Ascending aorta (tissue), 2 donors: ENCODE data around the gene MEG3. TPM values are rescaled to one million over a fixed set of nuclear protein-coding genes. Genes with fewer than 3 reads are reported as not detected.

Experiments
- DNase-seq, 2 donors: peaks; one replicate each; pipeline ENCODE4 v3.0.0-alpha.2; 2019; ENCODE audit warnings: low spot score in 2 of 2
- H3K27ac ChIP-seq, 2 donors: fragments of 200-600 bp; sonication (generic); one replicate each; pipeline ENCODE4 v1.5.1; 2016 to 2017; ENCODE audit warnings: mild to moderate bottlenecking in 1 of 2
- H3K27me3 ChIP-seq: fragments of 200-600 bp; sonication (generic); one replicate; pipeline ENCODE4 v1.5.1; 2017
- H3K36me3 ChIP-seq, 2 donors: fragments of 200-600 bp; sonication (generic); one replicate each; pipeline ENCODE4 v1.5.1; 2016
- H3K4me1 ChIP-seq, 2 donors: fragments of 200-600 bp; sonication (generic); one replicate each; pipeline ENCODE4 v1.5.1; 2016 to 2017; ENCODE audit warnings: mild to moderate bottlenecking in 1 of 2
- H3K4me3 ChIP-seq, 2 donors: fragments of 200-600 bp; sonication (generic); one replicate each; pipeline ENCODE4 v1.5.1; 2016 to 2017; ENCODE audit warnings: mild to moderate bottlenecking in 1 of 2
- H3K9me3 ChIP-seq, 2 donors: fragments of 200-600 bp; sonication (generic); one replicate each; pipeline ENCODE4 v1.5.1; 2016
- intact Hi-C: fragments of 100-400 bp; cut with DNase I; formaldehyde crosslinking; loops from one replicate; pipeline ENCODE4 v1.15.1; 2023
- total RNA-seq: library from RNA; depleted of rRNA; stranded (reverse); fragments of >200 nt; gene quantifications from one replicate; pipeline ENCODE4 v1.1.0, GENCODE V29; 2016
- TF ChIP-seq, protein P1 (sequence below), 3 experiments: fragments of 200-600 bp in 2 of 3; fragments of 450-650 bp in 1 of 3; sonication (generic) in 2 of 3; IDR thresholded peaks; one replicate each; pipeline ENCODE4 v1.5.1; 2016 to 2019; ENCODE audit warnings: antibody characterized with exemption in 3 of 3, mild to moderate bottlenecking in 1 of 3, moderate library complexity in 1 of 3

The MEG3 gene
- total RNA-seq, 1 donor from 2014 or later: 105 TPM

GRCh38 chr14:100826391-100827100 lies 628 bp downstream of the MEG3 start:
- H3K9me3 ChIP-seq: no peaks in the 10 kb centered on the region
- TF ChIP-seq, protein P1, sequence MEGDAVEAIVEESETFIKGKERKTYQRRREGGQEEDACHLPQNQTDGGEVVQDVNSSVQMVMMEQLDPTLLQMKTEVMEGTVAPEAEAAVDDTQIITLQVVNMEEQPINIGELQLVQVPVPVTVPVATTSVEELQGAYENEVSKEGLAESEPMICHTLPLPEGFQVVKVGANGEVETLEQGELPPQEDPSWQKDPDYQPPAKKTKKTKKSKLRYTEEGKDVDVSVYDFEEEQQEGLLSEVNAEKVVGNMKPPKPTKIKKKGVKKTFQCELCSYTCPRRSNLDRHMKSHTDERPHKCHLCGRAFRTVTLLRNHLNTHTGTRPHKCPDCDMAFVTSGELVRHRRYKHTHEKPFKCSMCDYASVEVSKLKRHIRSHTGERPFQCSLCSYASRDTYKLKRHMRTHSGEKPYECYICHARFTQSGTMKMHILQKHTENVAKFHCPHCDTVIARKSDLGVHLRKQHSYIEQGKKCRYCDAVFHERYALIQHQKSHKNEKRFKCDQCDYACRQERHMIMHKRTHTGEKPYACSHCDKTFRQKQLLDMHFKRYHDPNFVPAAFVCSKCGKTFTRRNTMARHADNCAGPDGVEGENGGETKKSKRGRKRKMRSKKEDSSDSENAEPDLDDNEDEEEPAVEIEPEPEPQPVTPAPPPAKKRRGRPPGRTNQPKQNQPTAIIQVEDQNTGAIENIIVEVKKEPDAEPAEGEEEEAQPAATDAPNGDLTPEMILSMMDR (IDR thresholded peaks at IDR 0.05): no peak
- H3K4me3 ChIP-seq: peak overlapping the region; percentile 38 to 61
- no peaks in the 10 kb centered on the region for H3K36me3 ChIP-seq
- peak overlapping the region; percentile 40 to 56 for H3K27ac ChIP-seq
- DNase-seq: no peak
- H3K27me3 ChIP-seq: no peaks in the 10 kb centered on the region
- intact Hi-C loops: no loop called here
- H3K4me1 ChIP-seq: no peaks in the 10 kb centered on the region

- peak overlapping the region in 1 of 2 donors; percentile 56 for H3K27ac ChIP-seq
- intact Hi-C loops: no loop called here
- no peaks in the 10 kb centered on the region for H3K27me3 ChIP-seq
Measured at GRCh38 chr14:100827101-100828021, 1.4 kb downstream of the MEG3 start.

GRCh38 chr14:100828031-100828769 lies 2.3 kb downstream of the MEG3 start:
- intact Hi-C loops: no loop called here

More at GRCh38 chr14:100827101-100828021, 1.4 kb downstream of the MEG3 start:
- H3K36me3 ChIP-seq: no peaks in the 10 kb centered on the region
- DNase-seq: no peak
- H3K9me3 ChIP-seq: no peaks in the 10 kb centered on the region
- TF ChIP-seq, protein P1 (IDR thresholded peaks at IDR 0.05): peak in 2 of 3 experiments; percentile 33 to 53
- H3K4me3 ChIP-seq: peak overlapping the region; percentile 38 to 61
- H3K4me1 ChIP-seq: no peaks in the 10 kb centered on the region

DNA sequence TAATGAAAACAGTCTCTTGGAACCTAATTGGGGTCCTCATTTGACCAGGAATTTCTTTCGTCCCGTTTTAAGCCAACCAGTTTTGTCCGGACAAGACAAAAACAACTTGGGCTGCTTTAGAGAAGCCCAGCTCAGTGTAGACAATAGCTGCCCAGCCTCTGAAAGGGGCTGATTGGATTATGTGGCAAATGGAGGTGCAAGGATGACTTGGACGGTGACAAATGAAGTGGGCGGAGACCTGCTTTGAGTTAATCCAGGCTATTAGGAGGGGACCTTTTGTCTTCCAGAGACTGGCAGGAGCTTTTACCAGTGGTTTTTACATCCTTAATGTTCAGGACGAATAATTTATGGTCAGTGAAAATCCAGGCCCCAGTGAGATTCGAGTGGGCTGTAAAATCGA lies 4.8 kb downstream of the MEG3 start:
- Histone ChIP-seq H3K27ac (no peak overlapping the region), H3K4me1 (no peaks in the 10 kb centered on the region), H3K4me3 (no peak overlapping the region), H3K9me3 (no peaks in the 10 kb centered on the region), H3K36me3 (no peaks in the 10 kb centered on the region), H3K27me3 (no peaks in the 10 kb centered on the region)
- TF ChIP-seq, protein P1 (IDR thresholded peaks at IDR 0.05): no peak
- DNase-seq: no peak
- intact Hi-C loops: no loop called here

More at GRCh38 chr14:100828031-100828769, 2.3 kb downstream of the MEG3 start:
- Histone ChIP-seq H3K27me3 (no peaks in the 10 kb centered on the region), H3K27ac (no peak overlapping the region), H3K4me1 (no peaks in the 10 kb centered on the region), H3K36me3 (no peaks in the 10 kb centered on the region), H3K9me3 (no peaks in the 10 kb centered on the region), H3K4me3 (peak overlapping the region; percentile 38 to 61)
- TF ChIP-seq, protein P1 (IDR thresholded peaks at IDR 0.05): peak; percentile 12 to 27 (median 21)
- DNase-seq: no peak

DNA sequence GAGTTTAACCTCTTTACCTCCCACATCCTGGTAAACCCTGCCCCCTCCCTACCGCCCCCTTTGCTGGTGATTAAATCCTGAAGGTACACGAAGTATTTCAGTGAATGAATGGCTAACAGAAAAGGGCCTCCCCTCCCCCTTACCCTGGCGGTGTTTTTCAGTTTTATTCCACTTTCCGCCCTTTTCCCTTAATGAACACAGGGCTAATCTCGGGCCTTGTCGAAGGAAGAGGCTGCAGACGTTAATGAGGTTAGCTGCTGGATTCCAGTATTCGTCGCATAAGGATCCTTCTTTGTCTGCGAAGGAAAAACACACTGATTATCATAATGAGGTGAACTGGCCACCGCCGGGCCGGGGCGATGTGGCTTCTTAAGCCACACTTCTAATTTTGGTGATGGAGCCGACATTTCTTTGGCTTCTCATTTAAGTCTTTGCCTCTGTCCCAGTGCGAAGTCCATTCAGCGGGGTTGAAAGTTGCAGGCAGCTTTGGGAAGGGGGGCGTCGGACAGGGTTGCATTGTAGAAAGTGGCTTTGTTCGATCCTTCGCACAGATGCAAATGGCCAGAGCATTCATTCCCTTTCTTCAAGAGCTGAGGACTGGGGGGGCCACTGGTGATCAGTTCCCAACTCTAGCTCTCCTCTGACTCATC lies 6.5 kb downstream of the MEG3 start:
- intact Hi-C loops: no loop called here

More for the DNA sequence above, 6.5 kb downstream of the MEG3 start:
- Histone ChIP-seq H3K27ac (no peak overlapping the region), H3K27me3 (no peaks in the 10 kb centered on the region), H3K4me1 (no peaks in the 10 kb centered on the region), H3K9me3 (no peaks in the 10 kb centered on the region), H3K36me3 (no peaks in the 10 kb centered on the region), H3K4me3 (no peak overlapping the region)
- no peak for DNase-seq
- TF ChIP-seq, protein P1 (IDR thresholded peaks at IDR 0.05): no peak
